ENCODE data around the gene TRAPPC5. TPM values are rescaled to one million over a fixed set of nuclear protein-coding genes. Genes with fewer than 3 reads are reported as not detected.

The TRAPPC5 gene
- total RNA-seq, 1 donor from 2014 or later, result 88.8 TPM

DNA sequence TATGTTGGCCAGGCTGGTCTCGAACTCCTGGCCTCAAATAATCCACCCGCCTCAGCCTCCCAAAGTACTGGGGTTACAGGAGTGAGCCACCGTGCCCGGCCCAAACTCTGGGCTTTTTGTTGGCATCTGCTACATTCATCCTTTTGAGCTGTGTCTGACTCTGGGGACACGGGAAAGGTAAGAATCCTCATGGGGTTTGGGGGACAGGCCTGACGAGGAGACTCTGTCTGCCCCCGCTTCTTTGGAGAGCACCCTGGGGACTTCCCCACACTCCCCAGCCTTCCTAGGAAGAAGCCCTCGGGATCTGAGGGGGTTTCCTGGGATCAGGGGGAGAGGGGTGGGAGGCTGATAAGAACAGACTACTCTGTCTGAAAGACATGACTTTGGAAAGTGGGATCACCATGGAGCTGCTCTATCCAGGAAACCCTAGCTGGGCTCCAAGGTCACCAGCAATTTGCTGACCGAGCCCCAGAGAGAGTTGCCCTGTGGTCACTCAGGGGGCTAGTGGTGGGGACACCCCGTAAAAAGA is 29.4 kb downstream of the TRAPPC5 start:
- H3K36me3 Mint-ChIP-seq (ENCODE audit: insufficient read depth), result no peaks in the 10 kb centered on the region
- H3K9me3 Mint-ChIP-seq (ENCODE audit: low read depth), result no peaks in the 10 kb centered on the region
- H3K4me3 Mint-ChIP-seq (ENCODE audit: low read depth), result no peak overlapping the region
- H3K27me3 Mint-ChIP-seq, result peaks cover 23% of the 10 kb centered on the region
- TF ChIP-seq, protein P1, sequence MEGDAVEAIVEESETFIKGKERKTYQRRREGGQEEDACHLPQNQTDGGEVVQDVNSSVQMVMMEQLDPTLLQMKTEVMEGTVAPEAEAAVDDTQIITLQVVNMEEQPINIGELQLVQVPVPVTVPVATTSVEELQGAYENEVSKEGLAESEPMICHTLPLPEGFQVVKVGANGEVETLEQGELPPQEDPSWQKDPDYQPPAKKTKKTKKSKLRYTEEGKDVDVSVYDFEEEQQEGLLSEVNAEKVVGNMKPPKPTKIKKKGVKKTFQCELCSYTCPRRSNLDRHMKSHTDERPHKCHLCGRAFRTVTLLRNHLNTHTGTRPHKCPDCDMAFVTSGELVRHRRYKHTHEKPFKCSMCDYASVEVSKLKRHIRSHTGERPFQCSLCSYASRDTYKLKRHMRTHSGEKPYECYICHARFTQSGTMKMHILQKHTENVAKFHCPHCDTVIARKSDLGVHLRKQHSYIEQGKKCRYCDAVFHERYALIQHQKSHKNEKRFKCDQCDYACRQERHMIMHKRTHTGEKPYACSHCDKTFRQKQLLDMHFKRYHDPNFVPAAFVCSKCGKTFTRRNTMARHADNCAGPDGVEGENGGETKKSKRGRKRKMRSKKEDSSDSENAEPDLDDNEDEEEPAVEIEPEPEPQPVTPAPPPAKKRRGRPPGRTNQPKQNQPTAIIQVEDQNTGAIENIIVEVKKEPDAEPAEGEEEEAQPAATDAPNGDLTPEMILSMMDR (IDR thresholded peaks at IDR 0.05; ENCODE audit: unreplicated experiment), result no peak
- no peak for DNase-seq (ENCODE audit: low spot score, unreplicated experiment)
- H3K27ac Mint-ChIP-seq, result no peak overlapping the region
- H3K4me1 Mint-ChIP-seq (ENCODE audit: low read depth), result no peaks in the 10 kb centered on the region

DNA sequence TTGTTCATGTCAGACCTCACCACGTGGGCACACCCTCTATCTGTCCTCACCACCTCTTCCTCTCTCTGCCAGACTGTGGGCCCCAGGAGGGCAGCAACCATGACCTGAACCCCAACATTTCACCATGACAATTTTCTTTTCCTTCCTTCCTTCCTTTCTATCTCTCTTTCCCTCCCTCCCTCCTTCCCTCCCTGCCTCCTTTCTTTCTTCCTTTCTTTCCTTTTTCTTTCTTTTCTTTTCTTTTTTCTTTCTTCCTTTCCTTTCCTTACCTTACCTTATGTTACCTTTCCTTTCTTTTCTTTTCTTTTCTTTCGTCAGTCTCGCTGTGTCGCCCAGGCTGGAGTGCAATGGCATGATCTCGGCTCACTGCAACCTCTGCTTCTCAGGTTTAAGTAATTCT is 30.0 kb downstream of the TRAPPC5 start:
- Mint-ChIP-seq H3K4me1 (ENCODE audit: low read depth) (no peaks in the 10 kb centered on the region), H3K27me3 (peaks cover 23% of the 10 kb centered on the region), H3K27ac (no peak overlapping the region), H3K36me3 (ENCODE audit: insufficient read depth) (no peaks in the 10 kb centered on the region), H3K4me3 (ENCODE audit: low read depth) (no peak overlapping the region), H3K9me3 (ENCODE audit: low read depth) (no peaks in the 10 kb centered on the region)
- no peak for DNase-seq (ENCODE audit: low spot score, unreplicated experiment)
- TF ChIP-seq, protein P1 (IDR thresholded peaks at IDR 0.05; ENCODE audit: unreplicated experiment), result no peak

DNA sequence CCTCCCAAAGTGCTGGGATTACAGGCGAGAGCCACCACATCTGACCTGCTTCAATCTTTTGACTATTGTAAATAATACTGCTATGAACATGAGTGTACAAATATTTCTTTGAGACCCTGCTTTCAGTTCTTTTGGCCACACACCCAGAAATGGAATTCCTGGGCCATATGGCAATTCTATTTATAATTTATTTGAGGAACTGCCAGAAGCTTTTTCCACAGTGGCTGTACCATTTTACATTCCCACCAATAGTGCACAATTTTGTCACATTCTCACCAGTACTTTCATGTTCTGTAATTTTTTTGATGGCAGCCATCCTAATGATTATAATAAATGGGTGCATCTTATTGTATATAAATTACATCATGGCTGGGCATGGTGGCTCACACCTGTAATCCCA is 35.0 kb downstream of the TRAPPC5 start:
- peaks cover 12% of the 10 kb centered on the region for H3K27me3 Mint-ChIP-seq

DNA sequence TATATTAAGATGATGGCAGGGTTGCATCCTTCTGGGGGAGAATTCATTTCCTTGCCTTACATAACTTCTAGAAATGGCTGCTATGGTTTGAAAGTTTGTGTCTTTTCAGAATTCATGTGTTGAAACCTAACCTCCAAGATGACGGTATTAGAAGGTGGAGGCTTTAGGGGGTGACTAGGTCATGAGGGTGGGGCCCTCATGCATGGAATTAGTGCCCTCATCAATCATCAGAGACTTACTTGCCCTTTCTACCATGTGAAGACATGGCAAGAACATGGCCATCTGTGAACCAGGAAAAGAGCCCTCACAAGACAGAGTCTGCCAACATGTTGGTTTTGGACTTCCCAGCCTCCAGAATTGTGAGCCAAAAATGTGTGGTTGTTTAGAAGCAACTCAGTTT is 36.1 kb downstream of the TRAPPC5 start:
- no peak for DNase-seq (ENCODE audit: low spot score, unreplicated experiment)
- H3K4me3 Mint-ChIP-seq (ENCODE audit: low read depth), result no peak overlapping the region
- no peaks in the 10 kb centered on the region for H3K9me3 Mint-ChIP-seq (ENCODE audit: low read depth)
- no peaks in the 10 kb centered on the region for H3K4me1 Mint-ChIP-seq (ENCODE audit: low read depth)
- peaks cover 10% of the 10 kb centered on the region for H3K27me3 Mint-ChIP-seq
- no peaks in the 10 kb centered on the region for H3K36me3 Mint-ChIP-seq (ENCODE audit: insufficient read depth)
- TF ChIP-seq, protein P1 (IDR thresholded peaks at IDR 0.05; ENCODE audit: unreplicated experiment), result no peak
- no peak overlapping the region for H3K27ac Mint-ChIP-seq

More for the DNA sequence above, 35.0 kb downstream of the TRAPPC5 start:
- Mint-ChIP-seq H3K9me3 (ENCODE audit: low read depth) (no peaks in the 10 kb centered on the region), H3K4me3 (ENCODE audit: low read depth) (no peak overlapping the region), H3K27ac (no peak overlapping the region), H3K4me1 (ENCODE audit: low read depth) (no peaks in the 10 kb centered on the region), H3K36me3 (ENCODE audit: insufficient read depth) (no peaks in the 10 kb centered on the region)
- TF ChIP-seq, protein P1 (IDR thresholded peaks at IDR 0.05; ENCODE audit: unreplicated experiment), result no peak
- DNase-seq (ENCODE audit: low spot score, unreplicated experiment), result no peak

DNA sequence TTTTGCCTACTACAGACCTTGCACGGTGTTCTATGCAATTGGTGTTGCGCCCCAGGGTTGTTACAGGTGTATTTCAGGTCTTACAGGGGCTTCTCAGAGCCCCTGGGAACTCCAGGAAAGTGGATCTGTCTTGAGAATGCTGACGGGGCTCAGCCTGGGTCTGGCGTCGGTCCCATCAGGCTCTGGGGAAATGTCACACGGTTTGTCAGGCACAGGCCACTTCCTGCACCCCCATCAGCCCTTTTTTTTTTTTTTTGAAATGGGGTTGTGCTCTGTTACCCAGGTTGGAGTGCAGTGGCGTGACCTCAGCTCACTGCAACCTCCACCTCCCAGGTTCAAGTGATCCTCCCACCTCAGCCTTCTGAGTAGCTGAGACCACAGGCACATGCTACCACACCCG is 38.0 kb downstream of the TRAPPC5 start:
- DNase-seq (ENCODE audit: low spot score, unreplicated experiment), result no peak
- H3K27me3 Mint-ChIP-seq, result peaks cover 14% of the 10 kb centered on the region
- H3K4me1 Mint-ChIP-seq (ENCODE audit: low read depth), result no peaks in the 10 kb centered on the region
- TF ChIP-seq, protein P1 (IDR thresholded peaks at IDR 0.05; ENCODE audit: unreplicated experiment), result no peak
- no peak overlapping the region for H3K27ac Mint-ChIP-seq
- H3K4me3 Mint-ChIP-seq (ENCODE audit: low read depth), result no peak overlapping the region
- no peaks in the 10 kb centered on the region for H3K36me3 Mint-ChIP-seq (ENCODE audit: insufficient read depth)
- no peaks in the 10 kb centered on the region for H3K9me3 Mint-ChIP-seq (ENCODE audit: low read depth)
